B cell (primary cell): ENCODE data around the gene LIPK.

ENCODE experiments used
- EZH2 ChIP-seq: IDR thresholded peaks from 2 replicates; pipeline ENCODE4 v1.6.1; 2012; ENCODE audit warnings: borderline replicate concordance, low read depth, mild to moderate bottlenecking, moderate library complexity, low read length; ENCODE audit not compliant: insufficient read depth, poor library complexity, severe bottlenecking
- TF ChIP-seq, protein P1 (sequence below): fragments of 200-600 bp; IDR thresholded peaks from one replicate; pipeline ENCODE4 v1.8.0; 2022; ENCODE audit warnings: antibody characterized with exemption, mild to moderate bottlenecking

DNA sequence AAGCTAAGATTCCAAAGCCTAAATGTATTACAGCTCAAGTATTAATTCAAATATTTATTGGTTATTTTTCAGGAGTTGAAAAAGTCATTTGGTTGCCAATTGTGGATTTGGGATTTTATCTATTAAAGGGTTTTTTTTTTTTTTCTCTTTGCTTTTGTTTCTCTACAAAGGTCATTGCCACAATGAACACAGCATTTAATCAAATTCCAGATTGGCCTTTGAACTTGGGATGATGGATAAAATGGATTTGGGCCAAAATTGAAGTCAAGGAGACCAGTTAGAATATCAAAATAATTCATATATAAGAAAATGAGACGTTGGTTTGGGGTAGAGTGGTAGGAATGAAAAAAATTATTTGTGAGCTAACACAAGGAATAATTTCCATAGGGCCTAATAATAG lies 63.3 kb downstream of the LIPK start:
- TF ChIP-seq, protein P1, sequence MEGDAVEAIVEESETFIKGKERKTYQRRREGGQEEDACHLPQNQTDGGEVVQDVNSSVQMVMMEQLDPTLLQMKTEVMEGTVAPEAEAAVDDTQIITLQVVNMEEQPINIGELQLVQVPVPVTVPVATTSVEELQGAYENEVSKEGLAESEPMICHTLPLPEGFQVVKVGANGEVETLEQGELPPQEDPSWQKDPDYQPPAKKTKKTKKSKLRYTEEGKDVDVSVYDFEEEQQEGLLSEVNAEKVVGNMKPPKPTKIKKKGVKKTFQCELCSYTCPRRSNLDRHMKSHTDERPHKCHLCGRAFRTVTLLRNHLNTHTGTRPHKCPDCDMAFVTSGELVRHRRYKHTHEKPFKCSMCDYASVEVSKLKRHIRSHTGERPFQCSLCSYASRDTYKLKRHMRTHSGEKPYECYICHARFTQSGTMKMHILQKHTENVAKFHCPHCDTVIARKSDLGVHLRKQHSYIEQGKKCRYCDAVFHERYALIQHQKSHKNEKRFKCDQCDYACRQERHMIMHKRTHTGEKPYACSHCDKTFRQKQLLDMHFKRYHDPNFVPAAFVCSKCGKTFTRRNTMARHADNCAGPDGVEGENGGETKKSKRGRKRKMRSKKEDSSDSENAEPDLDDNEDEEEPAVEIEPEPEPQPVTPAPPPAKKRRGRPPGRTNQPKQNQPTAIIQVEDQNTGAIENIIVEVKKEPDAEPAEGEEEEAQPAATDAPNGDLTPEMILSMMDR: no peak
- TF ChIP-seq EZH2: no peak
